Endothelial cell of umbilical vein (primary cell): ENCODE data around the gene POLR2H. TPM values are rescaled to one million over a fixed set of nuclear protein-coding genes. Genes with fewer than 3 reads are reported as not detected.

Source experiments
- BruUV-seq: library from RNA; stranded (reverse); fragments of 400-500 nt; replicated peaks from 2 replicates; lab custom pipeline; 2021; lab: Mats Ljungman, UMichigan
- CTCF ChIA-PET: fragments of 300-600, 350-600 bp; sonication (Branson Sonifier 250); formaldehyde crosslinking; loops from one replicate; lab custom pipeline; 2021; ENCODE audit warnings: antibody characterized with exemption, inconsistent platforms; lab: Charles Lee
- POLR2A ChIA-PET: fragments of 300-600, 350-600 bp; sonication (Branson Sonifier 250); formaldehyde crosslinking; loops from one replicate; lab custom pipeline; 2021; ENCODE audit warnings: antibody characterized with exemption, inconsistent platforms; lab: Charles Lee
- DNase-seq: peaks from one replicate; pipeline ENCODE4 v3.0.0-alpha.2; 2011; ENCODE audit warnings: low read depth, low spot score
- FAIRE-seq: peaks from 2 replicates; lab custom pipeline; 2011; peaks lifted over from hg19 to GRCh38; lab: Jason Lieb, UNC
- H2AFZ ChIP-seq: 2 replicates; pipeline ENCODE4 v1.6.0; 2012; ENCODE audit warnings: low read depth, low read length, control low read depth, inconsistent platforms
- H3K27ac ChIP-seq: 2 replicates; pipeline ENCODE4 v1.5.1; 2011; ENCODE audit warnings: low read depth, mild to moderate bottlenecking, control low read depth, low read length, moderate library complexity; ENCODE audit not compliant: insufficient read depth
- H3K27me3 ChIP-seq, 2 experiments: 2 replicates each; pipeline versions ENCODE4 v1.6.0 to v1.6.1; 2011; ENCODE audit warnings: low read length in 2 of 2, mixed read lengths in 1 of 2; ENCODE audit not compliant: control insufficient read depth in 2 of 2, insufficient read depth in 2 of 2
- H3K36me3 ChIP-seq, 2 experiments: 2 replicates in 1 of 2; 3 replicates in 1 of 2; pipeline ENCODE4 v1.5.1; 2011; ENCODE audit warnings: low read length in 2 of 2, mild to moderate bottlenecking in 1 of 2, moderate library complexity in 1 of 2; ENCODE audit not compliant: control insufficient read depth in 2 of 2, insufficient read depth in 2 of 2; ENCODE audit errors: extremely low read depth in 1 of 2
- H3K4me1 ChIP-seq: 3 replicates; pipeline ENCODE4 v1.5.1; 2011; ENCODE audit warnings: mild to moderate bottlenecking, low read length; ENCODE audit not compliant: control insufficient read depth, insufficient read depth; ENCODE audit errors: extremely low read depth
- H3K4me2 ChIP-seq: 2 replicates; pipeline ENCODE4 v1.6.1; 2011; ENCODE audit warnings: low read length, control low read depth, mixed read lengths; ENCODE audit not compliant: insufficient read depth
- H3K4me3 ChIP-seq, 3 experiments: fragments of 200-600 bp in 1 of 3; sonication (generic), shearing (Covaris generic) in 1 of 3; replicated peaks in 1 of 3; 2 replicates each; pipeline ENCODE4 v1.5.1; 2011 to 2016; ENCODE audit warnings: control low read depth in 3 of 3, low read length in 3 of 3, mild to moderate bottlenecking in 2 of 3, inconsistent platforms in 1 of 3, low read depth in 1 of 3, moderate library complexity in 1 of 3; ENCODE audit not compliant: insufficient read depth in 1 of 3
- H3K79me2 ChIP-seq: 2 replicates; pipeline ENCODE4 v1.6.0; 2012; ENCODE audit warnings: low read length, inconsistent platforms; ENCODE audit not compliant: control insufficient read depth, insufficient read depth
- H3K9ac ChIP-seq: replicated peaks from 2 replicates; pipeline ENCODE3; 2011; ENCODE audit warnings: low read length, control low read depth; ENCODE audit not compliant: insufficient read depth; ENCODE audit errors: extremely low read depth
- H3K9me1 ChIP-seq: replicated peaks from 3 replicates; pipeline ENCODE4 v1.6.0; 2011; ENCODE audit warnings: mild to moderate bottlenecking, low read length; ENCODE audit not compliant: control insufficient read depth, insufficient read depth; ENCODE audit errors: extremely low read depth
- H3K9me3 ChIP-seq: replicated peaks from 2 replicates; pipeline ENCODE4 v1.5.1; 2012; ENCODE audit warnings: low read length, inconsistent platforms; ENCODE audit not compliant: control insufficient read depth, insufficient read depth
- H4K20me1 ChIP-seq: replicated peaks from 2 replicates; pipeline ENCODE3; 2011; ENCODE audit warnings: mild to moderate bottlenecking, low read length; ENCODE audit not compliant: control insufficient read depth, insufficient read depth; ENCODE audit errors: extremely low read depth
- CTCF ChIP-seq, 2 donors: IDR thresholded peaks; 1 replicate in 1 of 2; 2 replicates in 1 of 2; pipeline ENCODE4 v1.5.1; 2011; ENCODE audit warnings: low read length in 2 of 2, mild to moderate bottlenecking in 2 of 2, moderate library complexity in 2 of 2, control low read depth in 1 of 2, inconsistent platforms in 1 of 2, low read depth in 1 of 2; ENCODE audit not compliant: insufficient read depth in 1 of 2; ENCODE audit errors: extremely low read depth in 1 of 2
- EZH2 ChIP-seq: IDR thresholded peaks from 2 replicates; pipeline ENCODE4 v1.6.1; 2012; ENCODE audit warnings: borderline replicate concordance, low read depth, mild to moderate bottlenecking, moderate library complexity, low read length, inconsistent platforms; ENCODE audit not compliant: severe bottlenecking
- FOS ChIP-seq: IDR thresholded peaks from 2 replicates; pipeline ENCODE4 v1.6.1; 2011; ENCODE audit warnings: mild to moderate bottlenecking, low read length, moderate library complexity, borderline replicate concordance; ENCODE audit not compliant: insufficient read depth
- GATA2 ChIP-seq: IDR thresholded peaks from 2 replicates; pipeline ENCODE4 v1.7.0; 2011; ENCODE audit warnings: low read depth, mild to moderate bottlenecking, moderate library complexity, mixed read lengths, low read length; ENCODE audit not compliant: insufficient read length, insufficient read depth
- JUN ChIP-seq: IDR thresholded peaks from 2 replicates; pipeline ENCODE4 v1.6.1; 2011; ENCODE audit warnings: borderline replicate concordance, low read depth; ENCODE audit not compliant: insufficient read length, insufficient read depth
- MAX ChIP-seq: IDR thresholded peaks from 2 replicates; pipeline ENCODE4 v1.6.1; 2011; ENCODE audit not compliant: insufficient read depth, insufficient read length
- MYC ChIP-seq: IDR thresholded peaks from one replicate; pipeline ENCODE4 v1.6.1; 2011; ENCODE audit warnings: mild to moderate bottlenecking, low read depth, low read length
- POLR2A ChIP-seq: IDR thresholded peaks from 2 replicates; pipeline ENCODE4 v1.6.1; 2012; ENCODE audit warnings: low read depth, mild to moderate bottlenecking, control low read depth, low read length
- POLR2AphosphoS5 ChIP-seq: IDR thresholded peaks from 2 replicates; pipeline ENCODE4 v1.6.1; 2012; ENCODE audit warnings: low read depth, mild to moderate bottlenecking, control low read depth, low read length, moderate library complexity; ENCODE audit not compliant: insufficient read depth
- dilution Hi-C: fragments of 300-500 bp; cut with MboI; formaldehyde crosslinking; loops from one replicate; pipeline ENCODE4 v1.15.0; 2019; ENCODE audit warnings: low sequenced_read_pairs; ENCODE audit not compliant: extremely low pct_ligation_motif_present
- intact Hi-C: fragments of 100-400 bp; cut with micrococcal nuclease; formaldehyde crosslinking; loops from one replicate; pipeline ENCODE4 v1.10.0; 2022
- polyA plus RNA-seq, 4 experiments: library from polyadenylated mRNA; depleted of rRNA in 3 of 4; stranded (reverse) in 3 of 4; unstranded in 1 of 4; fragments of >200 nt; gene quantifications; 2 replicates each; pipeline versions ENCODE4 v1.2.1 to v1.2.3, GENCODE V29; 2011 to 2012; ENCODE audit warnings: missing spikeins in 1 of 4
- total RNA-seq: library from RNA; stranded (reverse); gene quantifications from 2 replicates; pipeline ENCODE4 v1.2.3, GENCODE V29; 2021

Gene POLR2H
- total and polyA plus RNA-seq, 2 donors (not counting 3 experiments of a cell fraction or from before 2014, with no cell fraction given): 89.0 to 276 TPM

- Histone ChIP-seq H3K9ac (peak overlapping the region; percentile 81), H3K36me3 (peaks cover 29 to 35% of the 10 kb centered on the region in 2 experiments), H2AFZ (no peak overlapping the region), H3K9me3 (no peaks in the 10 kb centered on the region), H3K4me1 (peaks cover 67% of the 10 kb centered on the region), H3K4me2 (peak overlapping the region; percentile 48), H3K4me3 (no peak overlapping the region), H3K27ac (peak overlapping the region; percentile 99), H3K79me2 (peaks cover 34% of the 10 kb centered on the region), H3K9me1 (no peaks in the 10 kb centered on the region), H4K20me1 (no peaks in the 10 kb centered on the region), H3K27me3 (no peaks in the 10 kb centered on the region)
- ChIA-PET CTCF (no interaction called here), POLR2A (interaction anchor here (0.6 kb wide), 1 partner anchor 17 kb away, joined by 3 read pairs; no protein-coding TSS in a partner anchor)
- intact Hi-C loops: loop anchor here (2.0 to 10.0 kb wide), 2 partner anchors 34 to 1602 kb away; partner anchors contain the start of genes PSMD2 and TRA2B
- TF ChIP-seq GATA2 (no peak), EZH2 (no peak), JUN (no peak), POLR2A (no peak), FOS (no peak), MAX (no peak), POLR2AphosphoS5 (no peak), MYC (no peak), CTCF (IDR thresholded peaks at IDR 0.05; ENCODE audit: extremely low read depth in 1 of 2, insufficient read depth in 1 of 2, low read depth in 1 of 2, low read length in 2 of 2) (no peak)
- dilution Hi-C loops: no loop called here
- DNase-seq (no peak), FAIRE-seq (peak; percentile 54)
- BruUV-seq: no TSS peak
Observed at GRCh38 chr3:184333190-184333589, 28.3 kb upstream of the POLR2H start.
